Activated CD4-positive, alpha-beta T cell treated with anti-CD3 and anti-CD28 coated beads for 1 hour (primary cell): ENCODE data around the gene TTYH3.

Source experiments
- DNase-seq: peaks from one replicate; pipeline ENCODE4 v3.0.0-alpha.2; 2020

Gene TTYH3

GRCh38 chr7:2651336-2651735, 19.6 kb downstream of the TTYH3 start:
- no peak for DNase-seq

GRCh38 chr7:2651847-2652735, 20.3 kb downstream of the TTYH3 start:
- no peak for DNase-seq

- no peak for DNase-seq
Measured at GRCh38 chr7:2652736-2653060, 20.9 kb downstream of the TTYH3 start.

GRCh38 chr7:2654059-2654458, 22.3 kb downstream of the TTYH3 start:
- DNase-seq = no peak

- DNase-seq = no peak
Measured at GRCh38 chr7:2655870-2656614, 24.3 kb downstream of the TTYH3 start.

DNA sequence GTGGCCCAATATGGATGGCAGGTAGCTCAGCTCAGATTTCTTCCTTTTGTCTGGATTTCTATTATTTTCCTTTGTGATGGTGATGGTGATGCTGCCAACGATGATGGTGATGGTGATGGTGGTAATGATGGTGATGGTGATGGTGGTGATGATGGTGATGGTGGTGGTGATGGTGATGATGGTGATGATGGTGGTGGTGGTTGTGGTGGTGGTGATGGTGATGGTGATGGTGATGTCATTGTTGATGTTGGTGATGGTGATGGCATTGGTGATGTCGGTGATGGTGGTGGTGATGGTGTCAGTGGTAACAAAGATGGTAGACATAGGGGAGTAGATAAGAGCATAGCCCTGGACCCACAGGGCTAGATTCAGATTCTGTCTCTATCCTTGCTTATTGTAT, 25.4 kb downstream of the TTYH3 start:
- DNase-seq = no peak

GRCh38 chr7:2657920-2658671, 26.3 kb downstream of the TTYH3 start:
- no peak for DNase-seq

- DNase-seq = no peak
Measured at GRCh38 chr7:2658941-2659340, 27.2 kb downstream of the TTYH3 start.

DNA sequence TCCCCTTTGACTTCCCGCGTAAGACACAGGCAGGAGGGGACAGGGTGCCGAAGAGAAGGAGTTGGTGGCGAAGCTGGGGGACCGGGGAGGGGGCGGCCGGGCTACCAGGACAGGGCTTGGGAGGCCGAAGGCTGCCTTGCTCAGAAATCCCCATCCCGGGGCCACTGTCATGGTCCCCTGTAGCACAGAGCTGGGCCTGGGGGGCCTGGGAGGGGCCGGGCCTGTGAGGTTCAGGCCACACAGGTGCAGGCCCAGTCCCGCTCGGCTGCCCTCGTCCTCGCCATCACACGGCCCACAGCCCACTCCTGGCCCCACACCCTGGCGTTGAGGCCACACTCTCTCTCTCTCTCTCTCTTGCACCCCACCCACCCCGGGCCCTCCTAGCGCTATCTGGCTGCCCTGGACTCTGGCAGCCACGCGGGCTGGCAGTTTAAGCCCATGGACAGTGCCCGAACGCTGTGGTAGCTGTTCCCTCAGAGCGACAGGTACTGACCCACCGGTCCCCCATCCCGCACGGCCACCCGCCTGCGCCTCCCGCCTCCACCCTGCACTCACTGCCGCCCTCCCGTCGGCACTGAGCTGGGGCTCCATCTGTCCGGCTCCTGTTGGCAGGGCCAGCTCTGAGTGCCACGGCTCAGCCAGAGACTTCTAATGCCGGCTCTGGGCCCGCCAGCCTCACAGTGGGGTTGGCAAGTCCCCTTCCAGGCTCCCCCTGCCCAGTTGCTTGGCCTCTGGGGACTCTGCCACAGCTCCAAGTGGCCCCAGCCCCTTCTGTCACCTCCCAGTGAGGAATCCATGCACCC, 28.0 kb downstream of the TTYH3 start:
- no peak for DNase-seq

- no peak for DNase-seq
Measured at GRCh38 chr7:2660359-2661095, 28.7 kb downstream of the TTYH3 start.

- no peak for DNase-seq
Measured at GRCh38 chr7:2661096-2661449, 29.3 kb downstream of the TTYH3 start.

DNA sequence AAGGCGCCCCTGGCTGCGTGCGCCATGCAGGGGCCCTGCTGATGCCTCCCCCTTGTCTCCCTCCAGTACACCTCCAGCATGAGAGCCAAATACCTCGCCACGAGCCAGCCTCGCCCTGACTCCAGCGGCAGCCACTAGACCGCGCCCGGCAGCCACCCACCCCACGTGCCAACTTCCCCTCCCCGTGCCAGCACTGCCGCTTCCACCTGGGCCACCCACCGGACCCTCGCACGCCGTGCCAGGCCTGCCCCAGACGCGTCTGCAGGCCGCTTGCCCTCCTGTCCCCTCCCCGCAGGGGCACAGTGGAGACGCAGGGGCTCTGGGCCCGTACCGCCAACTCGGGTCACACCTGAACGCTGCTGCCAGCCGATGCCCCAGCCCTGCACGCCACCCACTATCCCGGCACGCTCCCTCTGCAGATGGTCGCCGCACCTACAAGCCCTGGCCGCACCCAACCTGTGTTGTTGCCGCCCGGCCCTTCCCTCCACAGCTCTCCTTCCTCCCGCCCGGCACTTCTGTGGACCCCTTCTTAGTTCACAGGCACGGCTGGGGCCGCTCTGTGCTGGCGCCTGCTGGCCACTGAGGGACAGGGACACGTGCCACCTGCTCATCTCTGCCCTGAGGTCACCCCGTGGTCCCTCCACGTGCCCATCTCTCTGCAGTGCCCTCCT, 30.0 kb downstream of the TTYH3 start:
- DNase-seq = no peak

- DNase-seq = no peak
Measured at GRCh38 chr7:2662273-2663120, 30.7 kb downstream of the TTYH3 start.

- no peak for DNase-seq
Measured at GRCh38 chr7:2663121-2663886, 31.5 kb downstream of the TTYH3 start.

GRCh38 chr7:2663960-2664359, 32.2 kb downstream of the TTYH3 start:
- no peak for DNase-seq

- DNase-seq = no peak
Measured at GRCh38 chr7:2665359-2665791, 33.6 kb downstream of the TTYH3 start.

GRCh38 chr7:2666155-2666554, 34.4 kb downstream of the TTYH3 start:
- no peak for DNase-seq

DNA sequence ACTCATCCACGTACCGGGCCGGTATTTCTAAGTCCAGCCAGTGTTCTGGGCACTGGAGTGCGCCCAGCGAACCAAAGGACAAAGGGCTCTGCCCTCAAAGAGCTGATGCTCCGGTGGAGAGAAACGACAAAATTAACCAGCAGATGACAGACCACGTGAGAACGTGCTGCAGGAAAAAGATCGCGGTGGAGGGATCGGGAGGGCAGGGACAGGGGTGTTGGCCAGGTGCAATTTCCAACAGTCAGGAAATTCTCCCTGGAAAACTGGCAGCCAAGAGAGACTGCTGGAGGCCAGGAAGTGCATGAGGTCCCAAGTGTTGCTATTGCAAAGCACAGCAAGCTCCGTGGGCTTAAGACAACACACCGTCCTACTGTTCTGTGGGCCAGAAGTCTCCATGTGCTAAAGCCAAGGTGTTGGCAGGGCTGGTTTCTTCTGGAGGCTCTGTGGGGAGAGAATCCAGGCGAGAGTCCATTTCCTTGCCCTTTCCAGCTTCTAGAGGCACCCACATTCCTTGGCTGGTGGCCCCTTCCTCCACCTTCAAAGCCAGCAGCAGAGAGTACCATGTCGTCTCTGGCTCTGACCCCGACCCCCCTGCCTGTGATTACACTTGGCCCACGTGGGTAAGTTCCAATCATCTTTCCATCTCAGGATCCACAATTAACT, 34.9 kb downstream of the TTYH3 start:
- no peak for DNase-seq

DNA sequence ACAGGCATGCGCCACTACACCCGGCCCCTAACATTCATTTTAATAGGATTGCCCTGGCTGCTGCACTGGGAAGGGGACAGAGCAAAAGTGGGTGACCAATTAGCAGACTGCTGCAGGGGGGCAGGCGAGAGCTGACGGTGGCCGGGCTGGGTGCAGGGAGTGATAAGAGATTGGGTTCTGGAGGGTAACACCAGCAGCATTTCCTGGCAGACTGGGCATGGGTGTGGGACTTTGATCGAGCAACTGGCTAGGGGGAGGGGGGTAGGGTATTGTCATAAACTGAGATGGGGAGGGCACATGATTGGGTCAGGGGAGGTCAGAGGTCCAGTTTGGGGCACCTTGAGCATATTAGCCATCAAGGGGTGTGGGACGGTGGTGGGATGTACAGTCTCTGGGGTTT, 36.1 kb downstream of the TTYH3 start:
- no peak for DNase-seq
